Uterus (tissue), 2 donors: Measurements from ENCODE around the gene LRRC4C.

Experiments
- POLR2A ChIP-seq, 2 donors: fragments of 450-650 bp; IDR thresholded peaks; one replicate each; pipeline ENCODE4 v1.6.1; 2016; ENCODE audit warnings: antibody characterized with exemption in 2 of 2, mild to moderate bottlenecking in 1 of 2, moderate library complexity in 1 of 2
- TF ChIP-seq, protein P1 (sequence below), 4 experiments: fragments of 200-600 bp in 2 of 4; fragments of 450-650 bp in 2 of 4; sonication (generic) in 2 of 4; IDR thresholded peaks; one replicate each; pipeline ENCODE4 v1.5.1; 2016 to 2019; ENCODE audit warnings: antibody characterized with exemption in 4 of 4, mild to moderate bottlenecking in 2 of 4, moderate library complexity in 1 of 4

GRCh38 chr11:40877981-40878380 is 581.5 kb downstream of the LRRC4C start:
- TF ChIP-seq, protein P1, sequence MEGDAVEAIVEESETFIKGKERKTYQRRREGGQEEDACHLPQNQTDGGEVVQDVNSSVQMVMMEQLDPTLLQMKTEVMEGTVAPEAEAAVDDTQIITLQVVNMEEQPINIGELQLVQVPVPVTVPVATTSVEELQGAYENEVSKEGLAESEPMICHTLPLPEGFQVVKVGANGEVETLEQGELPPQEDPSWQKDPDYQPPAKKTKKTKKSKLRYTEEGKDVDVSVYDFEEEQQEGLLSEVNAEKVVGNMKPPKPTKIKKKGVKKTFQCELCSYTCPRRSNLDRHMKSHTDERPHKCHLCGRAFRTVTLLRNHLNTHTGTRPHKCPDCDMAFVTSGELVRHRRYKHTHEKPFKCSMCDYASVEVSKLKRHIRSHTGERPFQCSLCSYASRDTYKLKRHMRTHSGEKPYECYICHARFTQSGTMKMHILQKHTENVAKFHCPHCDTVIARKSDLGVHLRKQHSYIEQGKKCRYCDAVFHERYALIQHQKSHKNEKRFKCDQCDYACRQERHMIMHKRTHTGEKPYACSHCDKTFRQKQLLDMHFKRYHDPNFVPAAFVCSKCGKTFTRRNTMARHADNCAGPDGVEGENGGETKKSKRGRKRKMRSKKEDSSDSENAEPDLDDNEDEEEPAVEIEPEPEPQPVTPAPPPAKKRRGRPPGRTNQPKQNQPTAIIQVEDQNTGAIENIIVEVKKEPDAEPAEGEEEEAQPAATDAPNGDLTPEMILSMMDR (IDR thresholded peaks at IDR 0.05) = no peak
- TF ChIP-seq POLR2A (IDR thresholded peaks at IDR 0.05) = no peak
